ENCODE data around the gene DDX1.

DNA sequence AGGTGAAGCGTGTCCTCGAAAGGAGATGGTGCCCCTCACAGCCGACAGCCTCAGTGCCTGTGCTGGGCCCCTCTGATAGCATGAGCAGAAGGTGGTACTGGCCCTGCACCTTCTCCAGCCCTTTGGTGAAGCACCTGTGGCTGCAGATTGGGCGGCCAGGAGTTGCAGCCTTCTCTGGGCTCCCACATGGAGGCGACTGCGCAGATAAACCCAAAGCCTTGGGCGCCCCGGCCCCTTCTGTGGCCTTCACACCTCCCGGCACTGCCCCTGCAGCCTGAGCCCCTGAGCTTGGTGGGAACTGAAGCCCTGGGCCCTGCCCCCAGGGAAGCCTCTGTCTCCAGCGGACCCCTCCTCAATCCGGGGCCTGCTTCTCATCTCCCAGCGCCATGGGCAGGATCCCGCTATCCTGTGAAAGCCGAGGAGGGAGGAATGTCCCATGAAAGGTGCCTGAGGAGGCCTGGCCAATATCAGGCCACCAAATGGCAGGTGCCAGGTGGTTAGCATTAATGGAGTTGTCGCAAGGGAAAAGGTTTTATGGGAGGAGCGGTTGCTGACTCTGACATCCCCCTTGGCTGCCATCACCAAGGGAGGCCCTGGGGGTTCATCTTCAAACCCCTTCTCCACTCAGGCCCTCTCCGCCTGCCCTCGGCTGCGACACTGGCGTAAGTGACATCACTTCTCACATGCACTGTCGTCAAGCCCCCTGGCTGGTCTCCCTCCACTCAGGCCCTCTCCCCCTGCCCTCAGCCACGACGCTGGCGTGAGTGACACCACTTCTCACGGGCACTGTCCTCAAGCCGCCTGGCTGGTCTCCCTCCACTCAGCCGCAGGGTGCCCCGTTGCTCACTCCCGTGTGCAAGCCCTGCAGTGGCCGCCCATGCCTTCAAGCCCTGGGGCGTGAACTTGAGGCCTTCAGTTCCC is 62.4 kb downstream of the DDX1 start:
- no peak for TF ChIP-seq POLR2A (IDR thresholded peaks at IDR 0.05)
- TF ChIP-seq CTCF (IDR thresholded peaks at IDR 0.05 in 8 of 11, conservative IDR thresholded peaks at IDR 0.05 in 3 of 11), result no peak
- TF ChIP-seq POLR2AphosphoS5 (IDR thresholded peaks at IDR 0.05), result no peak

All from spleen (tissue), 7 donors.